ENCODE data around the gene TMEM50A.
"Not testable (repeated sequence)": the region's sequence is repeated elsewhere in the genome, so short reads cannot be mapped to it uniquely, and the experiment has no call there.

DNA sequence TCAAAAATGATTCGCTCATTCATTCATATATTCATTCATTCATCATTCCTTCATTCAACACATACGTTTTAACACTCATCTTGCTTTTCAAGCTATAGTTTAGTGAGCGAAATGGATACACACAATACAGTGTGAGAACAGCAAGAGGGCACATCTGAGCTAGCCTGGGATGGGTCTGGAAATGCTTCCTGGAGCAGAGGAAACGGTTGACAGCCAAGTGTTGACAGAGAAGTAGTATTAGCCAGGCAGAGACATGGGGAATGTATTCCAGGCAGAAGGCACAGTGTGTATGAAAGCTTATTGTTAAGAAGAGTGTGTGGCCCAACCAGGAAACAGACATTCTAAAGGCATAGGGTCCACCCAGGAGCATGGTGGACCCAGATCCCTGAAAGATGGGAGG is 33.2 kb upstream of the TMEM50A start:
- TF ChIP-seq POLR2A (IDR thresholded peaks at IDR 0.05), result not testable (repeated sequence)
- TF ChIP-seq, protein P1, sequence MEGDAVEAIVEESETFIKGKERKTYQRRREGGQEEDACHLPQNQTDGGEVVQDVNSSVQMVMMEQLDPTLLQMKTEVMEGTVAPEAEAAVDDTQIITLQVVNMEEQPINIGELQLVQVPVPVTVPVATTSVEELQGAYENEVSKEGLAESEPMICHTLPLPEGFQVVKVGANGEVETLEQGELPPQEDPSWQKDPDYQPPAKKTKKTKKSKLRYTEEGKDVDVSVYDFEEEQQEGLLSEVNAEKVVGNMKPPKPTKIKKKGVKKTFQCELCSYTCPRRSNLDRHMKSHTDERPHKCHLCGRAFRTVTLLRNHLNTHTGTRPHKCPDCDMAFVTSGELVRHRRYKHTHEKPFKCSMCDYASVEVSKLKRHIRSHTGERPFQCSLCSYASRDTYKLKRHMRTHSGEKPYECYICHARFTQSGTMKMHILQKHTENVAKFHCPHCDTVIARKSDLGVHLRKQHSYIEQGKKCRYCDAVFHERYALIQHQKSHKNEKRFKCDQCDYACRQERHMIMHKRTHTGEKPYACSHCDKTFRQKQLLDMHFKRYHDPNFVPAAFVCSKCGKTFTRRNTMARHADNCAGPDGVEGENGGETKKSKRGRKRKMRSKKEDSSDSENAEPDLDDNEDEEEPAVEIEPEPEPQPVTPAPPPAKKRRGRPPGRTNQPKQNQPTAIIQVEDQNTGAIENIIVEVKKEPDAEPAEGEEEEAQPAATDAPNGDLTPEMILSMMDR (IDR thresholded peaks at IDR 0.05 in 4 of 5, conservative IDR thresholded peaks at IDR 0.05 in 1 of 5), result not testable (repeated sequence)

Measured in gastrocnemius medialis (tissue), 4 donors.